ENCODE measurements around the gene BTF3L4. TPM values are rescaled to one million over a fixed set of nuclear protein-coding genes. Genes with fewer than 3 reads are reported as not detected.

BTF3L4 gene
- total RNA-seq, 1 experiment from 2014 or later: 89.4 TPM

- ChIA-PET CTCF (no interaction called here), POLR2A (interaction anchor here (0.7 kb wide), 1 partner anchor 33 kb away, joined by 3 read pairs; no protein-coding TSS in a partner anchor)
- Mint-ChIP-seq H3K9me3 (no peaks in the 10 kb centered on the region), H3K27ac (no peak overlapping the region), H3K36me3 (peaks cover 51% of the 10 kb centered on the region), H3K4me3 (no peak overlapping the region), H3K27me3 (ENCODE audit: low read depth) (no peaks in the 10 kb centered on the region), H3K4me1 (no peaks in the 10 kb centered on the region)
- DNase-seq (ENCODE audit: low spot score) (no peak), ATAC-seq (no peak)
- TF ChIP-seq FOXJ3 (CRISPR knock-in tag; IDR thresholded peaks at IDR 0.05; ENCODE audit: borderline replicate concordance) (no peak), ESRRA (CRISPR knock-in tag; IDR thresholded peaks at IDR 0.05; ENCODE audit: borderline replicate concordance) (no peak), MXD4 (CRISPR knock-in tag; IDR thresholded peaks at IDR 0.05; ENCODE audit: borderline replicate concordance) (no peak), ELF4 (CRISPR knock-in tag; IDR thresholded peaks at IDR 0.05; ENCODE audit: low read depth) (no peak), GRHL2 (CRISPR knock-in tag; IDR thresholded peaks at IDR 0.05; ENCODE audit: insufficient replicate concordance, severe bottlenecking) (no peak), ZNF219 (CRISPR knock-in tag; IDR thresholded peaks at IDR 0.05; ENCODE audit: borderline replicate concordance) (no peak), SOX15 (CRISPR knock-in tag; IDR thresholded peaks at IDR 0.05) (no peak), HMGA2 (CRISPR knock-in tag; IDR thresholded peaks at IDR 0.05) (no peak), ZNF281 (CRISPR knock-in tag; IDR thresholded peaks at IDR 0.05) (no peak), NR2C2 (CRISPR knock-in tag; IDR thresholded peaks at IDR 0.05) (no peak), ZNF138 (CRISPR knock-in tag; conservative IDR thresholded peaks at IDR 0.05) (no peak), ZNF671 (CRISPR knock-in tag; IDR thresholded peaks at IDR 0.05) (no peak), TCF7 (CRISPR knock-in tag; IDR thresholded peaks at IDR 0.05; ENCODE audit: low read depth) (no peak), NR1H2 (CRISPR knock-in tag; IDR thresholded peaks at IDR 0.05) (no peak), CREB1 (CRISPR knock-in tag; IDR thresholded peaks at IDR 0.05) (no peak)
- TF ChIP-seq, protein P1, sequence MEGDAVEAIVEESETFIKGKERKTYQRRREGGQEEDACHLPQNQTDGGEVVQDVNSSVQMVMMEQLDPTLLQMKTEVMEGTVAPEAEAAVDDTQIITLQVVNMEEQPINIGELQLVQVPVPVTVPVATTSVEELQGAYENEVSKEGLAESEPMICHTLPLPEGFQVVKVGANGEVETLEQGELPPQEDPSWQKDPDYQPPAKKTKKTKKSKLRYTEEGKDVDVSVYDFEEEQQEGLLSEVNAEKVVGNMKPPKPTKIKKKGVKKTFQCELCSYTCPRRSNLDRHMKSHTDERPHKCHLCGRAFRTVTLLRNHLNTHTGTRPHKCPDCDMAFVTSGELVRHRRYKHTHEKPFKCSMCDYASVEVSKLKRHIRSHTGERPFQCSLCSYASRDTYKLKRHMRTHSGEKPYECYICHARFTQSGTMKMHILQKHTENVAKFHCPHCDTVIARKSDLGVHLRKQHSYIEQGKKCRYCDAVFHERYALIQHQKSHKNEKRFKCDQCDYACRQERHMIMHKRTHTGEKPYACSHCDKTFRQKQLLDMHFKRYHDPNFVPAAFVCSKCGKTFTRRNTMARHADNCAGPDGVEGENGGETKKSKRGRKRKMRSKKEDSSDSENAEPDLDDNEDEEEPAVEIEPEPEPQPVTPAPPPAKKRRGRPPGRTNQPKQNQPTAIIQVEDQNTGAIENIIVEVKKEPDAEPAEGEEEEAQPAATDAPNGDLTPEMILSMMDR (IDR thresholded peaks at IDR 0.05): no peak
Observed at GRCh38 chr1:52022133-52022532, 34.0 kb upstream of the BTF3L4 start.

GRCh38 chr1:52026278-52026677 is 29.8 kb upstream of the BTF3L4 start:
- TF ChIP-seq ZNF425 (CRISPR knock-in tag; conservative IDR thresholded peaks at IDR 0.05) (no peak), JUN (CRISPR knock-in tag; IDR thresholded peaks at IDR 0.05) (no peak), SP1 (CRISPR knock-in tag; conservative IDR thresholded peaks at IDR 0.05) (no peak), ZBTB21 (CRISPR knock-in tag; IDR thresholded peaks at IDR 0.05; ENCODE audit: borderline replicate concordance) (no peak), ZNF121 (CRISPR knock-in tag; IDR thresholded peaks at IDR 0.05) (no peak), OVOL2 (CRISPR knock-in tag; IDR thresholded peaks at IDR 0.05; ENCODE audit: borderline replicate concordance) (no peak), ZNF416 (CRISPR knock-in tag; IDR thresholded peaks at IDR 0.05) (no peak), GABPB1 (CRISPR knock-in tag; IDR thresholded peaks at IDR 0.05) (no peak), SOX15 (CRISPR knock-in tag; IDR thresholded peaks at IDR 0.05) (no peak)
- TF ChIP-seq, protein P2, sequence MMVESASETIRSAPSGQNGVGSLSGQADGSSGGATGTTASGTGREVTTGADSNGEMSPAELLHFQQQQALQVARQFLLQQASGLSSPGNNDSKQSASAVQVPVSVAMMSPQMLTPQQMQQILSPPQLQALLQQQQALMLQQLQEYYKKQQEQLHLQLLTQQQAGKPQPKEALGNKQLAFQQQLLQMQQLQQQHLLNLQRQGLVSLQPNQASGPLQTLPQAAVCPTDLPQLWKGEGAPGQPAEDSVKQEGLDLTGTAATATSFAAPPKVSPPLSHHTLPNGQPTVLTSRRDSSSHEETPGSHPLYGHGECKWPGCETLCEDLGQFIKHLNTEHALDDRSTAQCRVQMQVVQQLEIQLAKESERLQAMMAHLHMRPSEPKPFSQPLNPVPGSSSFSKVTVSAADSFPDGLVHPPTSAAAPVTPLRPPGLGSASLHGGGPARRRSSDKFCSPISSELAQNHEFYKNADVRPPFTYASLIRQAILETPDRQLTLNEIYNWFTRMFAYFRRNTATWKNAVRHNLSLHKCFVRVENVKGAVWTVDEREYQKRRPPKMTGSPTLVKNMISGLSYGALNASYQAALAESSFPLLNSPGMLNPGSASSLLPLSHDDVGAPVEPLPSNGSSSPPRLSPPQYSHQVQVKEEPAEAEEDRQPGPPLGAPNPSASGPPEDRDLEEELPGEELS (CRISPR knock-in tag; IDR thresholded peaks at IDR 0.05): no peak
- no peak overlapping the region for H3K27ac Mint-ChIP-seq
- H3K4me1 Mint-ChIP-seq: peaks cover under 1% of the 10 kb centered on the region
- DNase-seq (ENCODE audit: low spot score) (no peak), ATAC-seq (no peak)
- H3K27me3 Mint-ChIP-seq (ENCODE audit: low read depth): no peaks in the 10 kb centered on the region
- no peak overlapping the region for H3K4me3 Mint-ChIP-seq
- peaks cover 34% of the 10 kb centered on the region for H3K36me3 Mint-ChIP-seq
- CTCF ChIA-PET: no interaction called here
- POLR2A ChIA-PET: no interaction called here
- no peaks in the 10 kb centered on the region for H3K9me3 Mint-ChIP-seq
